ENCODE measurements around the gene SCG3.

Gene SCG3

GRCh38 chr15:51680321-51680720, 982 bp upstream of the SCG3 start:
- no peak for DNase-seq

- no peak for DNase-seq
Observed at GRCh38 chr15:51687565-51687964, 6.3 kb downstream of the SCG3 start.

GRCh38 chr15:51688863-51689262, 7.6 kb downstream of the SCG3 start:
- no peak for DNase-seq

GRCh38 chr15:51692154-51692553, 10.9 kb downstream of the SCG3 start:
- no peak for DNase-seq

GRCh38 chr15:51696566-51696965, 15.3 kb downstream of the SCG3 start:
- no peak for DNase-seq

GRCh38 chr15:51697163-51697562, 15.9 kb downstream of the SCG3 start:
- no peak for DNase-seq

- no peak for DNase-seq
Observed at GRCh38 chr15:51699373-51699772, 18.1 kb downstream of the SCG3 start.

- no peak for DNase-seq
Observed at GRCh38 chr15:51702710-51703109, 21.4 kb downstream of the SCG3 start.

GRCh38 chr15:51706291-51706690, 25.0 kb downstream of the SCG3 start:
- peak; percentile 45 for DNase-seq

GRCh38 chr15:51706926-51707608, 25.8 kb downstream of the SCG3 start:
- DNase-seq, result no peak

GRCh38 chr15:51708013-51708412, 26.7 kb downstream of the SCG3 start:
- no peak for DNase-seq

GRCh38 chr15:51709031-51709430, 27.7 kb downstream of the SCG3 start:
- no peak for DNase-seq

- DNase-seq, result no peak
Observed at GRCh38 chr15:51714162-51714561, 32.9 kb downstream of the SCG3 start.

GRCh38 chr15:51714911-51715310, 33.6 kb downstream of the SCG3 start:
- DNase-seq, result no peak

GRCh38 chr15:51718219-51718618, 36.9 kb downstream of the SCG3 start:
- DNase-seq, result no peak

- no peak for DNase-seq
Observed at GRCh38 chr15:51718746-51719145, 37.4 kb downstream of the SCG3 start.

- DNase-seq, result no peak
Observed at GRCh38 chr15:51720201-51720995, 39.1 kb downstream of the SCG3 start.

- DNase-seq, result no peak
Observed at GRCh38 chr15:51721199-51721960, 40.1 kb downstream of the SCG3 start.

GRCh38 chr15:51724199-51724598, 42.9 kb downstream of the SCG3 start:
- no peak for DNase-seq

- DNase-seq, result no peak
Observed at GRCh38 chr15:51724673-51725072, 43.4 kb downstream of the SCG3 start.

GRCh38 chr15:51726302-51727073, 45.2 kb downstream of the SCG3 start:
- DNase-seq, result peak; percentile 90

GRCh38 chr15:51727141-51727897, 46.0 kb downstream of the SCG3 start:
- peak; percentile 52 for DNase-seq

Data from fibroblast of upper back skin (primary cell).